Ovary (tissue), 9 donors: ENCODE measurements around the gene OPHN1. TPM values are rescaled to one million over a fixed set of nuclear protein-coding genes. Genes with fewer than 3 reads are reported as not detected.
"Not testable (repeated sequence)": the region's sequence is repeated elsewhere in the genome, so short reads cannot be mapped to it uniquely, and the experiment has no call there.

Experiments
- DNase-seq, 5 donors: peaks; one replicate each; pipeline ENCODE4 v3.0.0-alpha.2; 2019 to 2020
- H3K27ac ChIP-seq, 2 donors: fragments of 200-600 bp; one replicate each; pipeline versions ENCODE4 v1.5.1 to v1.8.0; 2019 to 2022
- H3K27me3 ChIP-seq: fragments of 200-600 bp; one replicate; pipeline ENCODE4 v1.8.0; 2022
- H3K36me3 ChIP-seq: fragments of 200-600 bp; sonication (generic); one replicate; pipeline ENCODE4 v1.5.1; 2019
- H3K4me1 ChIP-seq: one replicate; pipeline ENCODE4 v1.8.1; 2013; ENCODE audit warnings: mild to moderate bottlenecking, moderate library complexity; ENCODE audit not compliant: insufficient read depth
- H3K4me3 ChIP-seq: fragments of 200-600 bp; sonication (generic); one replicate; pipeline ENCODE4 v1.5.1; 2017
- H3K9me3 ChIP-seq, 2 donors: fragments of 200-600 bp in 1 of 2; sonication (generic) in 1 of 2; one replicate each; pipeline versions ENCODE4 v1.5.1 to v1.8.1; 2013 to 2019; ENCODE audit warnings: mild to moderate bottlenecking in 1 of 2, moderate library complexity in 1 of 2
- CTCF ChIP-seq, 3 donors: fragments of 450-650 bp in 2 of 3; fragments of 200-600 bp in 1 of 3; IDR thresholded peaks; one replicate each; pipeline versions ENCODE4 v1.5.1 to v1.8.0; 2016 to 2022; ENCODE audit warnings: antibody characterized with exemption in 3 of 3, mild to moderate bottlenecking in 1 of 3
- EP300 ChIP-seq: sonication (generic); formaldehyde crosslinking; IDR thresholded peaks from one replicate; pipeline ENCODE4 v1.6.1; 2017; ENCODE audit warnings: antibody characterized with exemption
- POLR2A ChIP-seq: fragments of 450-650 bp; IDR thresholded peaks from one replicate; pipeline ENCODE4 v1.6.1; 2017; ENCODE audit warnings: antibody characterized with exemption, mild to moderate bottlenecking, moderate library complexity
- WGBS, 3 donors: extraction: QIAGEN DNeasy Blood & Tissue Kit in 1 of 3; methylation state at CpG; one replicate each; pipeline versions ENCODE4 v1.1.5 to v1.1.7; 2013 to 2017; 5-methylcytosine and 5-hydroxymethylcytosine counted together
- intact Hi-C, 4 donors: fragments of 100-400 bp; cut with DNase I; formaldehyde crosslinking; loops; one replicate each; pipeline versions ENCODE4 v1.11.0 to v1.15.1; 2022 to 2023
- polyA plus RNA-seq, 2 donors: library from polyadenylated mRNA; stranded (reverse); fragments of 200-250 nt in 1 of 2; fragments of 350-450 nt in 1 of 2; fragmentation: Illumina TruSeq in 1 of 2; extraction: RNeasy Lipid Tissue Mini Kit (QIAGEN cat#74804) in 1 of 2; gene quantifications; one replicate each; pipeline ENCODE4 v1.2.3, GENCODE V29; 2013 to 2014
- total RNA-seq, 7 donors: library from RNA; depleted of rRNA in 2 of 7; stranded (reverse); fragments of >200 nt in 2 of 7; fragmentation: NEBNext Ultra II Directional in 3 of 7; extraction: Animal tissue kit (Norgen Biotek cat#: 25700) in 3 of 7; gene quantifications; one replicate each; pipeline versions ENCODE4 v1.1.0 to v1.2.4, GENCODE V29; 2016 to 2023
- donor health status: DM: no; HTN: no; CAD: no; lungs with moderate emphysema.
- donor health status: DM: no; HTN: no; CAD: no.
- donor health status: Bipolar disorder and iron deficiency.
- donor health status: DM: yes; HTN: yes; CAD: no.
- donor health status: DM: no; HTN: no; CAD: no.
- donor health status: DM: yes; HTN: yes; CAD: no.

OPHN1 gene
- total and polyA plus RNA-seq, 9 donors, result 2.3 to 9.2 (median 6.9) TPM

GRCh38 chrX:68072041-68072440 lies 361.3 kb downstream of the OPHN1 start:
- H3K27ac ChIP-seq, result no peak overlapping the region
- H3K27me3 ChIP-seq, result no peaks in the 10 kb centered on the region
- no peak for DNase-seq
- H3K4me1 ChIP-seq, result no peaks in the 10 kb centered on the region
- intact Hi-C loops, result no loop called here
- H3K9me3 ChIP-seq, result no peaks in the 10 kb centered on the region
- TF ChIP-seq EP300, result no peak
- no peak for TF ChIP-seq POLR2A
- TF ChIP-seq CTCF (IDR thresholded peaks at IDR 0.05), result no peak
- no peaks in the 10 kb centered on the region for H3K36me3 ChIP-seq
- H3K4me3 ChIP-seq, result no peak overlapping the region

DNA sequence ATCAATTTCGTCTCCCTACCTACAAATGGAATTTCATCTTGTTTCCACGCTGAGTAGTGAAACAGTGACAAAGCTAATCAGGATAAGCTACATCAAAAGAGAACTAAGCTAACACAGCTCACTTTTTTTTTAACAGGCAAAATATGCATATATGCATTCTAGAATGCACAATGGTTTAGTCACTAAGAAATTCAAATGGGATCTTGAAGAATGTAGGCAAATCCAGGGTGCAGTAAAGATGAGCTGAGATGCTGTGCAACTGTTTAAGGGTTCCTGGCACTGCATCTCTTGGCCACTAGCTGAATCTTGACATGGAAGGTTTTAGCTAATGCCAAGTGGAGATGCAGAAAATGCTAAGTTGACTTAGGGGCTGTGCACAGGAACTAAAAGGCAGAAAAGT lies 363.2 kb downstream of the OPHN1 start:
- H3K27ac ChIP-seq, H3K9me3 ChIP-seq, H3K36me3 ChIP-seq, DNase-seq, H3K27me3 ChIP-seq, H3K4me1 ChIP-seq, intact Hi-C loops, H3K4me3 ChIP-seq: not testable (repeated sequence)
- 57 to 70% (median 61%) methylated on average over 2 of the region's 2 CpGs for WGBS, 3 donors

DNA sequence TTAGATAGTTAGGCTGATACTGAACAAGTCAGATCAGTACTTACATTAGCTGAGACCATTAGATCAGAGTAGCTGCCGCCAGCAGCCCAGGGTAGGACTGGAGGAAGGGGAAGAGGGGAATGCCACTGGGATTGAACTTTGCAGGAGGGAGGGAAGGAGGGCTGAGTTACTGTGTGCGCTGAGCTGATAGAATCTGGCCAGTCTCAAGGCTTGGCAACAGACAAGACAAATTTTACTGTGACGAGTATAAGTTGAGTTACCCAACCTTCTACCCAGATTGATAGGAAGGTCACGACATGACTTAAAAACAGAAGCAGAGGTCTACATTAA lies 372.1 kb downstream of the OPHN1 start:
- TF ChIP-seq CTCF (IDR thresholded peaks at IDR 0.05), result no peak

DNA sequence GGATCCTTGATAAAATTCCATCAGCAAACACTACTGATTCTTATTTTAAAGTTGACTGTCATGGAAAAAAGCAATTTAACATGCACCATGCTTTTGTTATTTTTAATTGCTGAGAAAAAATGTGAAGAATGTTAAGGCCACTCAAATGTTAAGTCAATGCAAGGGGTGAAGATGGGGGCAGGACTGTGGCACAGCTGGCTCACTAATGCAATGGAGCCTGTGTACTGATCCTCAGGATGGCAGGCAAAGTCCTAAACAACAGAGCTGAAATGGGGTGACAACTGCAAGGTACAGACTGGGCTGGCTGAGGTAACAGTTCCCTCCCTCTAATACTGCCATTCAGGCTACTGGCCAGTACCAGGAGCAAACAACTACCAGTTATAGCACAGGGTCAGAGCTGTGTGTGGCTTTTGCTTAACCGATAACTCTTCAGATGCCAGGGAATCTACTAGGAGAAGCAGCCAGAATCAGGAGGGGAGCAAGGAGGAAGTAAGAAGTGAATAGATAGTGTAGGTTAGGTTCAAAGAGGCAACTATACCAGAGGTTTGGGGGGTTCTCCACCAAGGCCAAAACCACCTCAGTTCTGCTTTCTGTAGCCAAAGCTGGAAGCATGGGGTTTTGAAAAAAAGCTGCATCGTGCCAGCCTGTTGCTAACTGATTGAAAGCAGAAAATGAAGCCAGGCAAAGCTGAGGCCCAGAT lies 372.6 kb downstream of the OPHN1 start:
- H3K9me3 ChIP-seq, result no peaks in the 10 kb centered on the region
- DNase-seq, result no peak
- no peaks in the 10 kb centered on the region for H3K36me3 ChIP-seq
- H3K27me3 ChIP-seq, result no peaks in the 10 kb centered on the region
- 43 to 61% (median 59%) methylated on average over 2 of the region's 2 CpGs for WGBS, 3 donors
- H3K4me3 ChIP-seq, result no peak overlapping the region
- no peaks in the 10 kb centered on the region for H3K4me1 ChIP-seq
- H3K27ac ChIP-seq, result no peak overlapping the region
- intact Hi-C loops, result no loop called here
- no peak for TF ChIP-seq CTCF (IDR thresholded peaks at IDR 0.05)
- no peak for TF ChIP-seq POLR2A
- no peak for TF ChIP-seq EP300

More for the DNA sequence above, 372.1 kb downstream of the OPHN1 start:
- Histone ChIP-seq H3K4me3 (no peak overlapping the region), H3K4me1 (no peaks in the 10 kb centered on the region), H3K9me3 (no peaks in the 10 kb centered on the region), H3K27ac (no peak overlapping the region), H3K36me3 (no peaks in the 10 kb centered on the region), H3K27me3 (no peaks in the 10 kb centered on the region)
- 62 to 73% (median 64%) methylated on average over 4 of the region's 4 CpGs for WGBS, 3 donors
- no peak for DNase-seq
- intact Hi-C loops, result no loop called here

GRCh38 chrX:68059469-68059868 lies 373.8 kb downstream of the OPHN1 start:
- Histone ChIP-seq H3K36me3 (no peaks in the 10 kb centered on the region), H3K4me1 (no peaks in the 10 kb centered on the region), H3K27ac (no peak overlapping the region), H3K4me3 (no peak overlapping the region), H3K9me3 (no peaks in the 10 kb centered on the region), H3K27me3 (no peaks in the 10 kb centered on the region)
- 50 to 76% (median 59%) methylated on average over 1 of the region's 1 CpG for WGBS, 3 donors
- no peak for TF ChIP-seq EP300
- TF ChIP-seq CTCF (IDR thresholded peaks at IDR 0.05), result no peak
- TF ChIP-seq POLR2A, result no peak
- intact Hi-C loops, result no loop called here
- DNase-seq, result no peak
